Keratinocyte (primary cell): ENCODE measurements around the gene IMPDH1.

Experiments used
- EZH2 ChIP-seq: IDR thresholded peaks from one replicate; pipeline ENCODE4 v1.6.1; 2012; ENCODE audit warnings: inconsistent platforms, mild to moderate bottlenecking, low read length, moderate library complexity
- TF ChIP-seq, protein P1 (sequence below), 3 experiments: IDR thresholded peaks in 1 of 3; conservative IDR thresholded peaks in 1 of 3; optimal IDR thresholded peaks in 1 of 3; 2 replicates in 2 of 3; 3 replicates in 1 of 3; pipeline versions ENCODE3 to v1.5.1; 2011; ENCODE audit warnings: low read length in 3 of 3, mild to moderate bottlenecking in 3 of 3, moderate library complexity in 2 of 3, control low read depth in 1 of 3, inconsistent platforms in 1 of 3; ENCODE audit not compliant: insufficient read depth in 2 of 3; ENCODE audit errors: extremely low read depth in 1 of 3

- TF ChIP-seq, protein P1, sequence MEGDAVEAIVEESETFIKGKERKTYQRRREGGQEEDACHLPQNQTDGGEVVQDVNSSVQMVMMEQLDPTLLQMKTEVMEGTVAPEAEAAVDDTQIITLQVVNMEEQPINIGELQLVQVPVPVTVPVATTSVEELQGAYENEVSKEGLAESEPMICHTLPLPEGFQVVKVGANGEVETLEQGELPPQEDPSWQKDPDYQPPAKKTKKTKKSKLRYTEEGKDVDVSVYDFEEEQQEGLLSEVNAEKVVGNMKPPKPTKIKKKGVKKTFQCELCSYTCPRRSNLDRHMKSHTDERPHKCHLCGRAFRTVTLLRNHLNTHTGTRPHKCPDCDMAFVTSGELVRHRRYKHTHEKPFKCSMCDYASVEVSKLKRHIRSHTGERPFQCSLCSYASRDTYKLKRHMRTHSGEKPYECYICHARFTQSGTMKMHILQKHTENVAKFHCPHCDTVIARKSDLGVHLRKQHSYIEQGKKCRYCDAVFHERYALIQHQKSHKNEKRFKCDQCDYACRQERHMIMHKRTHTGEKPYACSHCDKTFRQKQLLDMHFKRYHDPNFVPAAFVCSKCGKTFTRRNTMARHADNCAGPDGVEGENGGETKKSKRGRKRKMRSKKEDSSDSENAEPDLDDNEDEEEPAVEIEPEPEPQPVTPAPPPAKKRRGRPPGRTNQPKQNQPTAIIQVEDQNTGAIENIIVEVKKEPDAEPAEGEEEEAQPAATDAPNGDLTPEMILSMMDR (optimal IDR thresholded peaks at IDR 0.05 in 1 of 3, IDR thresholded peaks at IDR 0.05 in 1 of 3, conservative IDR thresholded peaks at IDR 0.05 in 1 of 3; ENCODE audit: extremely low read depth in 1 of 3, insufficient read depth in 2 of 3, low read length in 3 of 3) = no peak
- TF ChIP-seq EZH2 = no peak
Observed at GRCh38 chr7:128357217-128357613, 52.6 kb downstream of the IMPDH1 start.
